ENCODE measurements around the gene GORASP2.

DNA sequence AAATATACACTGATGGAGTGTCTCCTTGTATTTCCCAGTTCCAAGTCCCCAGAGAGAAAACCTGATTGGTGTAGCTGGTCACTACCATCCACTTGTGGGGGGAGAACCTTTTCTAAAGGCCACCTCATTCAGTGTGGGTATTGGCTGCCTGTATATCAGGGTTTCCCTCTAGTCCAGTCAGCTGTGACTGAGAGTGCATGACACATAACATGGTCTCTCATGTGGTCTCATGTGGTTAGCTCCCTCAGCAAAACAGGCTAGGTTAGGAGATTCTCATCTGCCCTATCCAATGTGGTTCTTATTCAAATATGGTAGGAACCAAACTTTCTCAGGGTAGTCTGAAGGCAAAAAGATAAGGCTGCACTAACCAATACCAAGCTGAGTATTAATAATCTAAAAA is 4.1 kb upstream of the GORASP2 start:
- TF ChIP-seq, protein P1, sequence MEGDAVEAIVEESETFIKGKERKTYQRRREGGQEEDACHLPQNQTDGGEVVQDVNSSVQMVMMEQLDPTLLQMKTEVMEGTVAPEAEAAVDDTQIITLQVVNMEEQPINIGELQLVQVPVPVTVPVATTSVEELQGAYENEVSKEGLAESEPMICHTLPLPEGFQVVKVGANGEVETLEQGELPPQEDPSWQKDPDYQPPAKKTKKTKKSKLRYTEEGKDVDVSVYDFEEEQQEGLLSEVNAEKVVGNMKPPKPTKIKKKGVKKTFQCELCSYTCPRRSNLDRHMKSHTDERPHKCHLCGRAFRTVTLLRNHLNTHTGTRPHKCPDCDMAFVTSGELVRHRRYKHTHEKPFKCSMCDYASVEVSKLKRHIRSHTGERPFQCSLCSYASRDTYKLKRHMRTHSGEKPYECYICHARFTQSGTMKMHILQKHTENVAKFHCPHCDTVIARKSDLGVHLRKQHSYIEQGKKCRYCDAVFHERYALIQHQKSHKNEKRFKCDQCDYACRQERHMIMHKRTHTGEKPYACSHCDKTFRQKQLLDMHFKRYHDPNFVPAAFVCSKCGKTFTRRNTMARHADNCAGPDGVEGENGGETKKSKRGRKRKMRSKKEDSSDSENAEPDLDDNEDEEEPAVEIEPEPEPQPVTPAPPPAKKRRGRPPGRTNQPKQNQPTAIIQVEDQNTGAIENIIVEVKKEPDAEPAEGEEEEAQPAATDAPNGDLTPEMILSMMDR (conservative IDR thresholded peaks at IDR 0.05; ENCODE audit: low read depth in 2 of 2): no peak
- no peak for TF ChIP-seq REST (IDR thresholded peaks at IDR 0.05; ENCODE audit: unreplicated experiment)
- no peak for TF ChIP-seq EZH2 (IDR thresholded peaks at IDR 0.05; ENCODE audit: low read depth, unreplicated experiment)
- TF ChIP-seq POLR2AphosphoS5 (IDR thresholded peaks at IDR 0.05; ENCODE audit: low read depth): no peak
- TF ChIP-seq EZH2phosphoT487 (IDR thresholded peaks at IDR 0.05; ENCODE audit: unreplicated experiment): no peak
- TF ChIP-seq ETS1 (IDR thresholded peaks at IDR 0.05): no peak
- TF ChIP-seq CREB1 (CRISPR knock-in tag; IDR thresholded peaks at IDR 0.05; ENCODE audit: low read depth): no peak
- TF ChIP-seq, protein P2, sequence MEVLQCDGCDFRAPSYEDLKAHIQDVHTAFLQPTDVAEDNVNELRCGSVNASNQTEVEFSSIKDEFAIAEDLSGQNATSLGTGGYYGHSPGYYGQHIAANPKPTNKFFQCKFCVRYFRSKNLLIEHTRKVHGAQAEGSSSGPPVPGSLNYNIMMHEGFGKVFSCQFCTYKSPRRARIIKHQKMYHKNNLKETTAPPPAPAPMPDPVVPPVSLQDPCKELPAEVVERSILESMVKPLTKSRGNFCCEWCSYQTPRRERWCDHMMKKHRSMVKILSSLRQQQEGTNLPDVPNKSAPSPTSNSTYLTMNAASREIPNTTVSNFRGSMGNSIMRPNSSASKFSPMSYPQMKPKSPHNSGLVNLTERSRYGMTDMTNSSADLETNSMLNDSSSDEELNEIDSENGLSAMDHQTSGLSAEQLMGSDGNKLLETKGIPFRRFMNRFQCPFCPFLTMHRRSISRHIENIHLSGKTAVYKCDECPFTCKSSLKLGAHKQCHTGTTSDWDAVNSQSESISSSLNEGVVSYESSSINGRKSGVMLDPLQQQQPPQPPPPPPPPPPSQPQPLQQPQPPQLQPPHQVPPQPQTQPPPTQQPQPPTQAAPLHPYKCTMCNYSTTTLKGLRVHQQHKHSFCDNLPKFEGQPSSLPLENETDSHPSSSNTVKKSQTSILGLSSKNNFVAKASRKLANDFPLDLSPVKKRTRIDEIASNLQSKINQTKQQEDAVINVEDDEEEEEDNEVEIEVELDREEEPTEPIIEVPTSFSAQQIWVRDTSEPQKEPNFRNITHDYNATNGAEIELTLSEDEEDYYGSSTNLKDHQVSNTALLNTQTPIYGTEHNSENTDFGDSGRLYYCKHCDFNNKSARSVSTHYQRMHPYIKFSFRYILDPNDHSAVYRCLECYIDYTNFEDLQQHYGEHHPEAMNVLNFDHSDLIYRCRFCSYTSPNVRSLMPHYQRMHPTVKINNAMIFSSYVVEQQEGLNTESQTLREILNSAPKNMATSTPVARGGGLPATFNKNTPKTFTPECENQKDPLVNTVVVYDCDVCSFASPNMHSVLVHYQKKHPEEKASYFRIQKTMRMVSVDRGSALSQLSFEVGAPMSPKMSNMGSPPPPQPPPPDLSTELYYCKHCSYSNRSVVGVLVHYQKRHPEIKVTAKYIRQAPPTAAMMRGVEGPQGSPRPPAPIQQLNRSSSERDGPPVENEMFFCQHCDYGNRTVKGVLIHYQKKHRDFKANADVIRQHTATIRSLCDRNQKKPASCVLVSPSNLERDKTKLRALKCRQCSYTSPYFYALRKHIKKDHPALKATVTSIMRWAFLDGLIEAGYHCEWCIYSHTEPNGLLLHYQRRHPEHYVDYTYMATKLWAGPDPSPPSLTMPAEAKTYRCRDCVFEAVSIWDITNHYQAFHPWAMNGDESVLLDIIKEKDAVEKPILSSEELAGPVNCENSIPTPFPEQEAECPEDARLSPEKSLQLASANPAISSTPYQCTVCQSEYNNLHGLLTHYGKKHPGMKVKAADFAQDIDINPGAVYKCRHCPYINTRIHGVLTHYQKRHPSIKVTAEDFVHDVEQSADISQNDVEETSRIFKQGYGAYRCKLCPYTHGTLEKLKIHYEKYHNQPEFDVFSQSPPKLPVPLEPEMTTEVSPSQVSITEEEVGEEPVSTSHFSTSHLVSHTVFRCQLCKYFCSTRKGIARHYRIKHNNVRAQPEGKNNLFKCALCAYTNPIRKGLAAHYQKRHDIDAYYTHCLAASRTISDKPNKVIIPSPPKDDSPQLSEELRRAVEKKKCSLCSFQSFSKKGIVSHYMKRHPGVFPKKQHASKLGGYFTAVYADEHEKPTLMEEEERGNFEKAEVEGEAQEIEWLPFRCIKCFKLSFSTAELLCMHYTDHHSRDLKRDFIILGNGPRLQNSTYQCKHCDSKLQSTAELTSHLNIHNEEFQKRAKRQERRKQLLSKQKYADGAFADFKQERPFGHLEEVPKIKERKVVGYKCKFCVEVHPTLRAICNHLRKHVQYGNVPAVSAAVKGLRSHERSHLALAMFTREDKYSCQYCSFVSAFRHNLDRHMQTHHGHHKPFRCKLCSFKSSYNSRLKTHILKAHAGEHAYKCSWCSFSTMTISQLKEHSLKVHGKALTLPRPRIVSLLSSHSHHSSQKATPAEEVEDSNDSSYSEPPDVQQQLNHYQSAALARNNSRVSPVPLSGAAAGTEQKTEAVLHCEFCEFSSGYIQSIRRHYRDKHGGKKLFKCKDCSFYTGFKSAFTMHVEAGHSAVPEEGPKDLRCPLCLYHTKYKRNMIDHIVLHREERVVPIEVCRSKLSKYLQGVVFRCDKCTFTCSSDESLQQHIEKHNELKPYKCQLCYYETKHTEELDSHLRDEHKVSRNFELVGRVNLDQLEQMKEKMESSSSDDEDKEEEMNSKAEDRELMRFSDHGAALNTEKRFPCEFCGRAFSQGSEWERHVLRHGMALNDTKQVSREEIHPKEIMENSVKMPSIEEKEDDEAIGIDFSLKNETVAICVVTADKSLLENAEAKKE (CRISPR knock-in tag; IDR thresholded peaks at IDR 0.05): no peak
- TF ChIP-seq JUNB (IDR thresholded peaks at IDR 0.05; ENCODE audit: unreplicated experiment): no peak
- TF ChIP-seq STAT1 (IDR thresholded peaks at IDR 0.05; ENCODE audit: unreplicated experiment): no peak
- no peak for TF ChIP-seq ZNF331 (CRISPR knock-in tag; IDR thresholded peaks at IDR 0.05; ENCODE audit: low read depth)
- no peak for TF ChIP-seq NANOG (IDR thresholded peaks at IDR 0.05; ENCODE audit: borderline replicate concordance)
- TF ChIP-seq ZNF114 (CRISPR knock-in tag; IDR thresholded peaks at IDR 0.05): no peak
